CD4-positive, alpha-beta memory T cell (primary cell): Measurements from ENCODE around the gene PCIF1. TPM values are rescaled to one million over a fixed set of nuclear protein-coding genes. Genes with fewer than 3 reads are reported as not detected.
"Not testable (repeated sequence)": the region's sequence is repeated elsewhere in the genome, so short reads cannot be mapped to it uniquely, and the experiment has no call there.

Source experiments
- CTCF ChIA-PET: fragments of 350-600 bp; sonication (Branson Sonifier 250); formaldehyde crosslinking; loops from one replicate; lab custom pipeline; 2021; ENCODE audit warnings: inconsistent platforms; ENCODE audit not compliant: partially characterized antibody; lab: Charles Lee
- POLR2A ChIA-PET: fragments of 350-600 bp; sonication (Branson Sonifier 250); formaldehyde crosslinking; loops from one replicate; lab custom pipeline; 2021; ENCODE audit not compliant: partially characterized antibody; lab: Charles Lee
- DNase-seq, 5 donors: peaks; one replicate each; pipeline versions ENCODE4 v3.0.0 to v3.0.0-alpha.2; 2020 to 2022; ENCODE audit warnings: mixed read lengths in 1 of 5
- H3K27ac ChIP-seq: one replicate; pipeline ENCODE4 v1.7.0; 2013; ENCODE audit warnings: low read depth, low read length
- H3K27me3 ChIP-seq: 2 replicates; pipeline ENCODE4 v1.7.0; 2013; ENCODE audit warnings: mild to moderate bottlenecking, low read length, moderate library complexity; ENCODE audit not compliant: insufficient read depth
- H3K36me3 ChIP-seq: 2 replicates; pipeline ENCODE4 v1.7.0; 2013; ENCODE audit warnings: mild to moderate bottlenecking, low read length, moderate library complexity; ENCODE audit not compliant: insufficient read depth
- H3K4me1 ChIP-seq: 2 replicates; pipeline ENCODE4 v1.7.0; 2013; ENCODE audit warnings: mild to moderate bottlenecking, low read length, moderate library complexity; ENCODE audit not compliant: insufficient read depth
- H3K4me3 ChIP-seq, 2 donors: one replicate each; pipeline ENCODE4 v1.7.0; 2013; ENCODE audit warnings: low read length in 2 of 2, mild to moderate bottlenecking in 1 of 2
- H3K9me3 ChIP-seq, 2 donors: one replicate each; pipeline ENCODE4 v1.7.0; 2013; ENCODE audit warnings: low read length in 2 of 2, control low read depth in 1 of 2; ENCODE audit not compliant: control insufficient read depth in 1 of 2
- H3K27ac Mint-ChIP-seq, 7 donors: one replicate each; pipeline ENCODE4 v1.8.0; 2020 to 2021; ENCODE audit warnings: mixed read lengths in 7 of 7, mild to moderate bottlenecking in 6 of 7, inconsistent platforms in 3 of 7, moderate library complexity in 3 of 7
- H3K27me3 Mint-ChIP-seq, 2 donors: one replicate each; pipeline ENCODE4 v1.8.0; 2020 to 2021; ENCODE audit warnings: mixed read lengths in 2 of 2
- H3K36me3 Mint-ChIP-seq, 2 donors: one replicate each; pipeline ENCODE4 v1.8.0; 2020 to 2021; ENCODE audit warnings: mixed read lengths in 2 of 2, inconsistent platforms in 1 of 2, mild to moderate bottlenecking in 1 of 2
- H3K4me1 Mint-ChIP-seq, 4 donors: one replicate each; pipeline ENCODE4 v1.8.0; 2020 to 2021; ENCODE audit warnings: mixed read lengths in 4 of 4, mild to moderate bottlenecking in 1 of 4
- H3K4me3 Mint-ChIP-seq, 8 donors: one replicate each; pipeline ENCODE4 v1.8.0; 2020 to 2021; ENCODE audit warnings: mixed read lengths in 8 of 8, mild to moderate bottlenecking in 7 of 8, moderate library complexity in 6 of 8, inconsistent platforms in 3 of 8
- H3K9me3 Mint-ChIP-seq, 8 donors: one replicate each; pipeline ENCODE4 v1.8.0; 2020 to 2021; ENCODE audit warnings: mixed read lengths in 8 of 8, mild to moderate bottlenecking in 5 of 8, inconsistent platforms in 3 of 8, moderate library complexity in 1 of 8
- intact Hi-C: fragments of 100-400 bp; cut with micrococcal nuclease; formaldehyde crosslinking; loops from one replicate; pipeline ENCODE4 v1.15.1; 2023
- polyA plus RNA-seq, 2 donors: library from polyadenylated mRNA; unstranded; fragments of 300-500 nt; fragmentation: Illumina TruSeq; gene quantifications; one replicate each; pipeline ENCODE4 v1.2.3, GENCODE V29; 2021
- total RNA-seq, 2 experiments: library from RNA; stranded (reverse); gene quantifications; one replicate each; pipeline ENCODE4 v1.2.3, GENCODE V29; 2021

PCIF1 gene
- total and polyA plus RNA-seq, 4 experiments from 2014 or later, result 63.1 to 83.4 (median 70.2) TPM

- Mint-ChIP-seq H3K4me3 (no peak overlapping the region), H3K27me3 (no peaks in the 10 kb centered on the region), H3K27ac (no peak overlapping the region), H3K36me3 (no peaks in the 10 kb centered on the region), H3K4me1 (peaks cover 0 to 4% (median 3%) of the 10 kb centered on the region in 4 donors), H3K9me3 (no peaks in the 10 kb centered on the region)
- Histone ChIP-seq H3K4me1 (no peaks in the 10 kb centered on the region), H3K27ac (no peak overlapping the region), H3K4me3 (no peak overlapping the region), H3K9me3 (no peaks in the 10 kb centered on the region), H3K36me3 (no peaks in the 10 kb centered on the region), H3K27me3 (no peaks in the 10 kb centered on the region)
- no peak for DNase-seq
- intact Hi-C loops, result no loop called here
- ChIA-PET POLR2A (no interaction called here), CTCF (interaction anchor here (1.0 to 4.5 kb wide), 4 partner anchors 11 to 30 kb away, joined by 3 to 24 read pairs (median 7); partner anchors contain the start of gene ZNF335)
These were observed 48.8 kb downstream of the PCIF1 start for GRCh38 chr20:45983279-45983743.

GRCh38 chr20:45985573-45985972 is 51.1 kb downstream of the PCIF1 start:
- Mint-ChIP-seq H3K27me3 (no peaks in the 10 kb centered on the region), H3K4me1 (peaks cover 0 to 4% (median 3%) of the 10 kb centered on the region in 4 donors), H3K4me3 (no peak overlapping the region), H3K36me3 (no peaks in the 10 kb centered on the region), H3K27ac (no peak overlapping the region), H3K9me3 (no peaks in the 10 kb centered on the region)
- Histone ChIP-seq H3K9me3 (no peaks in the 10 kb centered on the region), H3K27me3 (no peaks in the 10 kb centered on the region), H3K36me3 (no peaks in the 10 kb centered on the region), H3K27ac (no peak overlapping the region), H3K4me1 (no peaks in the 10 kb centered on the region), H3K4me3 (no peak overlapping the region)
- CTCF ChIA-PET, result interaction anchor here (0.6 to 6.9 kb wide), 8 partner anchors 11 to 187 kb away, joined by 3 to 150 read pairs (median 8); no protein-coding TSS in a partner anchor
- POLR2A ChIA-PET, result interaction anchor here (2.2 kb wide), 1 partner anchor 13 kb away, joined by 12 read pairs; the partner anchor contains the start of gene ZNF335
- no peak for DNase-seq
- intact Hi-C loops, result loop anchor here (5.0 kb wide), 1 partner anchor 102 kb away; the partner anchor contains the start of gene NCOA5

GRCh38 chr20:45987108-45987780 is 52.8 kb downstream of the PCIF1 start:
- intact Hi-C loops, result loop anchor here (1.0 to 5.0 kb wide), 2 partner anchors 26 to 100 kb away; partner anchors contain the start of gene NCOA5

GRCh38 chr20:45988830-45989229 is 54.3 kb downstream of the PCIF1 start:
- not testable (repeated sequence) for H3K4me1 ChIP-seq, H3K36me3 ChIP-seq, H3K4me3 Mint-ChIP-seq, H3K4me3 ChIP-seq, H3K36me3 Mint-ChIP-seq, DNase-seq, H3K9me3 ChIP-seq, H3K27me3 ChIP-seq, H3K27me3 Mint-ChIP-seq, H3K27ac ChIP-seq, H3K9me3 Mint-ChIP-seq, H3K4me1 Mint-ChIP-seq, H3K27ac Mint-ChIP-seq
- CTCF ChIA-PET, result interaction anchor here (0.7 to 6.9 kb wide), 9 partner anchors 10 to 195 kb away, joined by 3 to 150 read pairs (median 16); partner anchors contain the start of gene MMP9
- intact Hi-C loops, result loop anchor here (5.0 kb wide), 1 partner anchor 98 kb away; the partner anchor contains the start of gene NCOA5
- POLR2A ChIA-PET, result interaction anchor here (0.7 to 1.0 kb wide), 2 partner anchors 26 to 41 kb away, joined by 3 read pairs; no protein-coding TSS in a partner anchor

More at GRCh38 chr20:45987108-45987780, 52.8 kb downstream of the PCIF1 start:
- Mint-ChIP-seq H3K36me3 (no peaks in the 10 kb centered on the region), H3K27me3 (no peaks in the 10 kb centered on the region), H3K4me1 (peaks cover 0 to 4% (median 3%) of the 10 kb centered on the region in 4 donors), H3K27ac (no peak overlapping the region), H3K4me3 (no peak overlapping the region), H3K9me3 (no peaks in the 10 kb centered on the region)
- CTCF ChIA-PET, result interaction anchor here (0.6 to 6.9 kb wide), 26 partner anchors 8 to 718 kb away, joined by 3 to 150 read pairs (median 4); partner anchors contain the start of genes ELMO2 and MMP9
- POLR2A ChIA-PET, result interaction anchor here (1.0 to 2.2 kb wide), 5 partner anchors 10 to 102 kb away, joined by 3 to 12 read pairs (median 9); partner anchors contain the start of gene ZNF335
- Histone ChIP-seq H3K27ac (no peak overlapping the region), H3K4me1 (no peaks in the 10 kb centered on the region), H3K36me3 (no peaks in the 10 kb centered on the region), H3K27me3 (no peaks in the 10 kb centered on the region), H3K9me3 (no peaks in the 10 kb centered on the region), H3K4me3 (no peak overlapping the region)
- peak; percentile 67 to 76 (median 70) for DNase-seq

- Mint-ChIP-seq H3K36me3 (no peaks in the 10 kb centered on the region), H3K27me3 (no peaks in the 10 kb centered on the region), H3K4me3 (no peak overlapping the region), H3K4me1 (peaks cover 5 to 22% (median 7%) of the 10 kb centered on the region in 4 donors), H3K9me3 (peaks cover 0 to 2% (median 0%) of the 10 kb centered on the region in 8 donors), H3K27ac (no peak overlapping the region)
- Histone ChIP-seq H3K9me3 (no peaks in the 10 kb centered on the region), H3K27me3 (no peaks in the 10 kb centered on the region), H3K27ac (no peak overlapping the region), H3K4me1 (peaks cover 11% of the 10 kb centered on the region), H3K36me3 (no peaks in the 10 kb centered on the region), H3K4me3 (no peak overlapping the region)
- POLR2A ChIA-PET, result no interaction called here
- CTCF ChIA-PET, result interaction anchor here (0.7 kb wide), 1 partner anchor 47 kb away, joined by 3 read pairs; no protein-coding TSS in a partner anchor
- intact Hi-C loops, result no loop called here
- DNase-seq, result no peak
These were observed 57.1 kb downstream of the PCIF1 start for GRCh38 chr20:45991616-45992015.

- Histone ChIP-seq H3K36me3 (no peaks in the 10 kb centered on the region), H3K4me1 (peaks cover 23% of the 10 kb centered on the region), H3K27me3 (no peaks in the 10 kb centered on the region), H3K9me3 (no peaks in the 10 kb centered on the region), H3K4me3 (no peak overlapping the region), H3K27ac (no peak overlapping the region)
- no peak overlapping the region for H3K4me3 Mint-ChIP-seq
- peak overlapping the region in 1 of 7 donors; percentile 30 for H3K27ac Mint-ChIP-seq
- intact Hi-C loops, result no loop called here
- peaks cover 15 to 35% (median 23%) of the 10 kb centered on the region in 4 donors for H3K4me1 Mint-ChIP-seq
- ChIA-PET CTCF (no interaction called here), POLR2A (no interaction called here)
- H3K27me3 Mint-ChIP-seq, result no peaks in the 10 kb centered on the region
- H3K36me3 Mint-ChIP-seq, result no peaks in the 10 kb centered on the region
- peaks cover 0 to 2% (median 0%) of the 10 kb centered on the region in 8 donors for H3K9me3 Mint-ChIP-seq
- DNase-seq, result no peak
These were observed 58.9 kb downstream of the PCIF1 start for GRCh38 chr20:45993197-45993951.
